Hematopoietic multipotent progenitor cell treated with erythropoietin and hydrocortisone succinate and interleukin-3 and kit ligand, for 4 days (in vitro differentiated cells): ENCODE results near the gene ABITRAM.
"Not testable (repeated sequence)": the region's sequence is repeated elsewhere in the genome, so short reads cannot be mapped to it uniquely, and the experiment has no call there.

Experiments
- DNase-seq: peaks from one replicate; pipeline ENCODE4 v3.0.0-alpha.2; 2015

The ABITRAM gene

DNA sequence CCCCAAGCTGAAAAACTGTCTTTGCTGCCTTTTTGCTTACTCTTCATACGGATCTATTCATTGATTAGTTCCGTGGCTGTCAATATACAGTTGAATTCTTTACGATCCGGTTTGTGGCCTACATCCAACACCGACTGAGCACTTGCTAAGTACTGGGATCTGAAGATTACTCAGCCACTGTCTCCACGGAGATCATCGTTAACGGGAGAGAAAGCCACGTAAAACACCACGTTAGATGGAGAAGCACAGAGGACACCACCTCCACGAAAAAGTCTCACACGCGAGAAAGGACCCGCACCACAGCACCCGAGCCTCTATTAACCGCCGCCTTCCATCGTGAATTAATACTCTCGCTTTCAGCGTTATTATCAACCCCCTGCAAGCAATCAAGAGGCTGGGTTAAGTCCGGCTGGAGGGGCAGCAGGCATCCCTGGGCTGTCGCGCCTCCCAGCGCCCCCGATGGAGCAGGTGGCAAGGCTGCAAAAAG lies 926 bp upstream of the ABITRAM start:
- DNase-seq, result no peak

DNA sequence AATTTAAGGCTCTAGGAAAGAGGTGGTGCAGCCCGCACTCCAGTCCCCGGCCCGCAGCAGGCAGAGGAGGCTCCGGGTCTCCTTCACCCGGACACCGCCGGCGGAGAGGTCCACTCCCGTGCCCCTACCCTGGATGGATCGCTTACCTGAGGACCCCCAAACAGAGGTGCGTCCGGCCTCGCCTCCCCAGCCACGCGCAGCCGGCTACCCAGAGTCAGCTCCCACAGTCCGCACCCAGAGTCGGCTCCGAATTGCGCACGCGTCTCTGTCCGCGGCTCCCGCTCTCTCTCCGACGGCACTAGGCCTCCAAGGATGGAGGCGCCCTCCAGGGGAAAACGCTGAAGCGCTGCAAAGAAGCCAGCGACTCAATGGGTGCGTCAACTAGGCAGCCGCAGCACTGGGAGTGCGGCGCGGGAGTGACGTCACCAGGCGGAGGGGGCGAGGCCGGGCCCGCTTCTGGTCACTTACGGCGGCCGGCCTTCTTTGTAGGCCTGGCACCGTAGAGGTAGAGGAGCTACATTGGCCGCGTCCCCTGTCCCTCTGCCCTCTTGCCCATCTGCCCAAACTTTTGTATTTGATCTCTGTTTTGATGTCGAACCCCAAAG lies 380 bp upstream of the ABITRAM start, which contains the start of gene ELP1:
ELP1 (minus strand) TSS at position 407 of the 605 bp plus-strand sequence. CDS start 2,978 bp downstream, outside the sequence.
- DNase-seq, result peak; percentile 98

DNA sequence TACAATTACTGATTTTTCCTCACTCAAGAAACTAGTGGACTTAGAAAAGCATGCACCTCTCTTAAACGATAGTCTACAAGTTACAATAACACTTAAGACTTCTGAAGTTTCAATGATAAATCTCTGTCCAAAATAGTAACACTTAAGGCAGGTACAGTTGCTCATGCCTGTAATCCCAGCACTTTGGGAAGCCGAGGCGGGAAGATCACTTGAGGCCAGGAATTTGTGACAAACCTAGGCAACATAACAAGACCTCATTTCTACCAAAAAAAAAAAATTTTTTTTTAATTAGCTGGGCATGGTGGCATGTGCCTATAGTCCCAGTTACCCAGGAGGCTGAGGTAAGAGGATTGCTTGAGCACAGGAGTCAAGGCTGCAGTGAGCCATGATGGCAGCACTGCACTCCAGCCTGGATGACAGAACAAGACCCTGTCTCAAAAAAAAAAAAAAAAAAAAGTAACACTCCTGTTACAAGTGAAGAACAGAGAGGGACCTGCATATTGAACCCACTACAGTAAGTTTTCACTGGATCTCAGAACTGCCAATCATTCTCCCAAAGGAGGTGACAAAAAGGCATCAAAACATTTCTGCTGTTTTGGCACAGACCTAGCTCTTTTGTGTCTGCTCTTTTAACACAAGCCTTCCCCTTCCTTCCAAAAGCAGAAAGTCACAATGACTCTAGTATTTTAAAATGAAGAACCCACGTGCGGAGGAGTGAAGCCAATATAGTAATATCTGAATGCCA lies 3.5 kb downstream of the ABITRAM start:
- DNase-seq, result no peak

DNA sequence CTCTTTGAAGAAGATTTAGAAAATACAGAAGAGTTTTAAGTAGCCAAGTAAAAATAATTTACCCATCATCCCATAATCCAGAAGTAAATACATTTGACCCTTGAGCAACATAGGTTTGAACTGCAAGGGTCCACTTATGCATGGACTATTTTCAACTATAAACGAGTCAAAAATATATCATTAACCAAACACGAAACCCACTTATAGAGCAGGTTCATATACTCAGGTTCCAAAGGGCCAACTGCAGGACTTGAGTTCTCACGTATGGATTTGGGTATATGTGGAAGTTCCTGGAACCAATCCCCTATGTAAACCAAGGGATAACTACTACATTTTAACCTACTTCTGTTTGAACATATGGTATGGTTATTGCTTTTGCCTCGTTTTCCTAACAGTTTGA lies 5.8 kb downstream of the ABITRAM start:
- DNase-seq, result no peak

DNA sequence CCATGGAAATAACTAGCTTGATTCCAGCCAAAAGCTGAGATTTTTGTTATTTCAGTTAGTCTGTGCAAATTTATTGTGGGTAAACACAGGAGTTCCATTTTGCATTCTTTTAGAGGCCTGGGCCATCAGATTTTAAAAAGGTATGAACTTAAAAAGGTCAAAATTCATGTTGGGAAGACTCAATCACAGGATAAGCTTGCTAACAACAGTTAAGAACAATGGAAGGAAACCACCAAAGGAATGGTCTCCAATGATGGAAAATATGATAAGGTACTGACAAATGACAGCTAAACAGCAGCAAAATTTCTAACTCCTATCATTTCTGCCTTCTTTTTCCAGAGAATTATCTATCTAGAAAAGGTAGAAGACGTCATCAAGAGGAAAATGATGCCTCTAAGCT lies 16.0 kb downstream of the ABITRAM start:
- DNase-seq, result no peak

DNA sequence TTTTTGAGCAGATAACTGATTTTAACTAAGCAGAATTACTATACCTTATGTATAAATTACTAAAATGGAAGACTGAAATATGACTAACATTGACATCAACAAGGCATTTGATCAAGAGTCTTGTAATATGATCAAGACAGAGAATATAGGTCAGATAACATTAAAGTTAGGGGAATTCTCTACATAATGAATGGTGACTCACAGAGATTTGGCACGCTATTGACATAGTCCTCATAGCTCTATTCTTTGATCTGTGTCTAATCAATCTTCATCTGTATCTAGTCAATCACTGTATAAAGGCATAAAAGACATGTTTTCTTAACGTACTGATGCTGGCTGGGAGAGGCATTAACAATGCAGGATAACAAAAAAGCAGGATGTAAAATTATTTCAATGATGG lies 17.4 kb downstream of the ABITRAM start:
- DNase-seq, result no peak

DNA sequence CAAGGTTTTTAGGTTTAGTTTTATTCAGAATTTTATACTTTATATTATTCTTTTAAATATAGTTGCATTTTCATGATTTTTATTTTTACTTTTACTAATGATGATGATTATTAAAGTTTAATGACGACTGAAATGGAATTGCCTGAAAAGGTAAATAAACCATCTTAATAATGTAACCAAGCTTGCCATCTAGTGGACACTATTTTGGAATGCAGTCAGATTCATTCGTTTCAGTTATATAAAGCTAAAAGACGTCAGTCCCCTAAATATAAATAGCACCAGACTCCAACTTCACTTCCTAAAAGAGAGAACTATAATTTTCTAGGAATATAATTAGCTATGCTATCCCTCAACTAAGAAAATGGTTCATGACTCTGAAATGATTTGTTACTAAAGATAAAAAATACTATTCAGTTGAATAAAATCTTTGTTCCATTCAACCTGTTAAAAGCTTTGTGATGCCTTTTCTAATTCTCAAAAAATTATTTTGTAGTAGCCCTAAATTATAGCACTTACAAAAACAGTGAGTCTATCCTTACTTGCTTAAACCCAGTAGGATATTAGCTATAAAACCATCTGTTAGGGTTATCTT lies 19.9 kb downstream of the ABITRAM start:
- peak; percentile 75 for DNase-seq

DNA sequence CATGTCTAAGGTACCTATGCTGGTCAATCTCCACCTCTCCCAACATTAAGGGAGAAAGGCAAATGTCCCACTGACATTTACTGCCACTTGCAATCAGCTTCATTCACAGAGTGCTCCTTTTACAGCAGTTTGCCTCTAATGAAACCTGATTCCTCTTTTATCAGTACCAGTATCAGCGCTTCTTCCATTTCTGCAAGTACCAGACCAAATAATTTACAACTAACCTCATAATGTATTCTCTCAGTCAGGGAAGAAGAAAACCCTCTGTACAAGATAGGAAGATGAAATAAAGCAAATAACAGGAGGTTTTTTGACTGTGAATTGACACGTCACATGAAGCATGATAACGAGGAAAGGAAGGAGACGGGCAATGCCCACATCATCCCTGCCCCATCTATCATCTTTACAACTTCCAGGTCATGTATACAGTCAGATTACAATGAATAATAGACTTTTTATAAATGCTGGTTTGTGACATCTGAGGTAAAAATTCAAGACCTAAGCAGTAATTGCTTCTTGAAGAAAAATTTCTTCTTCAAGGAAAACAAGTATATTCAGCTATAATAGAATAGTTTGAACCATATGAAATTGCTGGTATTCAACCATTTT lies 21.9 kb downstream of the ABITRAM start:
- no peak for DNase-seq

DNA sequence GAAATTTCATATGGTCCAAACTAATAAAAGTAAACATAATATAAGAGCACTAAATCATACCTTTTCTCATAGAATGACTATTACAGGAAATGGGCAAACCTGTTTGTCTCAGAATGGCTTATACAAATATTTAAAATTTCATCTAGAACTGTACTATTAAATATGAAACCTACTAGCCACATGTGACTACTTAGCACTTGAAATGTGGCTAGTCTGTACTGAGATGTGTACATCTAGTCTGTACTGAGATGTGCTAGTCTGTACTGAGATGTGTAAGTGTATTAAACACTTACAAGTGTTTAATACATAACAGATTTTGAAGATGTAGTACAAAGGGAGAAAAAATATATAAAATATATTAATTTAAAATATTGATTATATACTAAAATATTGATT lies 22.4 kb downstream of the ABITRAM start:
- DNase-seq, result no peak

DNA sequence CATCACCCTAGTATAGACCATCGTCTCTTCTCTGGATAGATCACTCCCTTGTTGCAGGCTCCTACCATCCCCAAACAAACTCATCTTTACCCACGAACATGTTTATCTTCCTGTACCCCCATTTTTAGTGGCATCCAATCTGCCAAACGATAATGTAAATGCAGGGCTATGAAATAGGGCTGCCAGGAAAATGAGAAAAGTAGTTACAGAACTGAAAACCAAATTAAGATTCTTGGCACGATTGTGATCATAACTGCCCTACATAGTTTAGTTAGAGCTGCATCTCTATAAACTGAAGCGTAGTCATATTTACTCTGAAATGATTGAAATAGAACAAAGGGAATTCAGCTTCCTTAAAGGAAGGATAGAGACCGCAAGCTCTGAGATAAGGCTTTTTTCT lies 26.1 kb downstream of the ABITRAM start:
- no peak for DNase-seq

DNA sequence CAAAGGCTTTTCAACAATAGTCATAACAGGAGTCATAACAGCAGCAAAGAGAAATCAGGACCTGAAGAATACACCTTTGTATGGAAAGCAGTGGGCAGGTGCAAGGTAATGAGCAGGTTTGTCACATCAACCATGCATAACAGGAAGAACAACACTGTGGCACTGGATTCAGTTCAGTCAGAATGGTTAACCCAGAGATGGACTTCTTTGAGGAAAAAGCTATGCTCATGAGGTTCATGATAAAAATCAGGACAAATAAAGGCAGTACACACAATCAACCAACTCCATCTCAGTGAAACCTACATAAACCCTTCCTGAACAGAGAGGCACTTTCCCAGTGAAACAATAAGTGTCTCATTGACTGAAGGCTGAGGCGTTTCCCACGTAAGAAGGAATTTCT lies 27.0 kb downstream of the ABITRAM start:
- no peak for DNase-seq

DNA sequence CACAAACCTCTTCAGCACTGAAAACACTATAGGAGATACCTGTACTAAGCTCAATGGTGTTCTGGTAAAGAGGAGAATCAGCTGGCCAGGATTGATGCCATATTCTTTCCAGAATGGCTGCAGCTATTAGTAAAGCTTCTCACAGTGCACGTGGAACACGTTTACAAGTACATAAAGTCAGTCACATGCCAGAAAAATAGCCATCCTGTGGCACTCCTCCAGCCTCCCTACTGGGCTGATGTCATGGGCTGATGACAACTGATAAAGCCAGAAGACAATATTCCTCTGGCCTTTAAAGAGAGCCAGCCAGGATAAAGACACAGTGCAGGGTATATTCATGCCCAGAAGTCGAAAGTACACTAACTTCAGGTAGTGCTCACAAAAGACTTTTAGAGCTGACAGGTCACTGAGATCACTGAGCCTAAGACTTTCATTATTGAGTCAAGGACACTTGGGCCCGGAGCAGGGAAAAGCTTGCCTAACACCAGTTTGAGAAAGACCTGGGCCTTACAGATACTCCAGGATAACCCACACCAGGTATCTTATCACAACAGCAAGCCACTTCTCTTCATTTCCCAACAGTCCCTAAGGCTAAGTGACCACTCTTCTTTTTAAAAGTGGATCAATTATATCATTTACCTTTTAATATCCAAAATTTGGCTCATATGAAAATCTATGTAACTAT lies 29.4 kb downstream of the ABITRAM start:
- DNase-seq, result no peak

DNA sequence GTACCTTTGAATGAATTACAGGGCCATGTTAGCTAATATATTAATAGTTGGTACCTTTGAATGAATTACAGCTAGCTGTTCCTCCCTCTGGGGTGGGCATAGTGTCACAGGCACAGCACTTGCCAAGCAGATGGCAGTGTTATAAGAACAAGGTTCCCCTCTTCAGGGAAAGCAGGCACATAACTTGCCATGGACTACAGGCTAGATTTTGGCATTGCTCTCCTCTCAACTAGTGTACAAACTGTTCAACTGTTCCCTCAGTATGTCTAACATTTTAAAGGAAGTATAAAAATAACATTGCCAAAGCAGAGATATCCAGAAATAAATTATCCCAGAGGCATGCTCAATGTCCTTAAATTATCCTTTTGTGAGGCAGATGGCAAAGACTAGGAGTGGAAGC lies 33.7 kb downstream of the ABITRAM start:
- DNase-seq, result no peak

DNA sequence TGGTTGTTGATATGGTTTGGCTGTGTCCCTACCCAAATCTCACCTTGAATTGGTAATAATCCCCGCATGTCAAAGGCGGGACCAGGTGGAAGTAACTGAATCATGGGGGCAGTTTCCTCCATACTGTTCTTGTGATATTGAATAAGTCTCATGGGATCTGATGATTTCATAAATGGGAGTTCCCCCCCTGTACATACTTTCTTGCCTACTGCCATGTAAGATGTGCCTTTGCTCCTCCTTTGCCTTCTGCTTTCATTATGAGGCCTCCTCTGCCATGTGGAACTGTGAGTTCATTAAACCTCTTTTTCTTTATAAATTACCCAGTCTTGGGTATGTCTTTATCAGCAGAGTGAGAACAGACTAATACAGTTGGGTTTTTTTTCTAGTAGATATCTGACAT lies 37.2 kb downstream of the ABITRAM start:
- not testable (repeated sequence) for DNase-seq

DNA sequence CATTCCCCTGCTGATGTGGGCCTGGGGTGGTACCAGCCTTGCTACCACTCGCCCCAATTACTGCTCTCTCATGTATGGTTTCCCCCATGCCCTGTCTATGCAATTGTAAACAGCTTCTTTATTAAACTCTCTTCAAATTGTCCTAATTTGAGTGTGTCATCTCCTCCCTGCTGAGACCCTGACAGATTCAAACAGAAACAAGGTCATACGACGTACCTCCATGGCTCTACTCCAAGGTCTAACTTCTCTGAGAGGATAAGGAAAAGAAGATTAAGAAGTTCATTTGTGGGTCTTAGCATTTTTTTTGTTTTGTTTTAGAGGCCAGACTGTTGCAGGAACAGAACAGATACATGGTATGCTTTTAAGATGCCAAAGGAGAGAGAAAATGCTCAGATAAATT lies 38.0 kb downstream of the ABITRAM start:
- no peak for DNase-seq

DNA sequence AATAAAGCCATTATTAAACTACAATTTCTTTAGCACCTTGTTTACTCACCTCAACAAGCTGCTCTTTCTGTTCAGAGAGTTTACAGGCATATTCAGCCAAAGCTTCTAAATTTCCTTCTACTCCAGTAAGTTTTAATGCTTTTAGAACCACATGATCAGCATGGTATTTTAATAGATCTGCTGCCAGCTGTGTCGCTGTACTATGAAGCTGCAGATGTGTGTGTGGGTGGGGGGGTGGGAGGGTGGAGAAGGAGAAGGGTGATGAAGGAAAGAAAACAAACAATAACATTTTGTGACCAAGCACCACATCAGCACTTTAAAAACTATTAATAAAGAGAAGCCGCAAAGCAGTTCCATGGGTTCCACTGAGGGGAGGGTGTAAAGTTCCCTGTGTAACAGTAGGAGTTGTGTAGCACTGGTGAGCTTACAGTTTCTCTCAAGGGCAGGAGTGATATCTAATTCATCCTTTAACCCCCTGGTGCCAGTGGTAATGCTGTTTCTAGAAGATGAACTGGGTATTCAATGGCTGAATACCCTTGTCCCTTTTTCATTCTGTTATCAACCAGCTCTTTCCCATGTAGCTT lies 38.5 kb downstream of the ABITRAM start:
- DNase-seq, result no peak

DNA sequence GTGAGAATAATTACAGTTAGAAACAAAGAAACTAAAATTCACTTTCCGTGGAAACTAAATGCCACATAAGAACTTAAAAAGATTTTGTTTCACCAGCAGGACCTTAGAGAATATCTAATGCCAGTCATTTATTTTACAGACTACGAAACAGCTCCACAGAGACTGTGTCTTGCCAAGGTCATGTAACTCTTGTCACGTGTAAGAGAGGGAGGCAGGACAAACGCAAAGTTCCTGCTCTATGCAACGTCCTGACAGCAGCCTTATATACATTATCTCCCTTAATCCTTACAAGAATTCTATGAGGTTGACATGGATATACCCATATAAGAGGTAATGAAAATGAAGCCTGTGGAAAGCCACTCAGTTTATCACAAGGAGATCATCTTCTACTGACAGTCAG lies 39.7 kb downstream of the ABITRAM start:
- no peak for DNase-seq

DNA sequence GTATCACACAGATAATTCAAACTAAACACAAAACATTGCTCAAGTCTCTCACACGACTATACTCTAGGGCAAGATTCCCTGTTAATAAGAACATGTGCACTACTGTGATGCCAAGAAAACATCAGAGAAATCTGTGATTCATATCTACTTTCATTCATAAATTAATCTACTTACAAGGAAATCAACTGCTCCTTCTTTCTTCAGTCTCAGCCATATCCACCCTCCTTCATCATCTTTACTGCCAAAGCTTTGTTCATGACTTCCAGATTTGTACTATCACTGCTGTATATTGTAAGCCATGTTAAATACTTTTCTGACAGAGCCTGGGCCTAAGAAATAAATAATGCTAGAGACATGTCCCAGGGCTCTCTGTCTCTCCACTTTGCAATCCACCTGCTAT lies 44.0 kb downstream of the ABITRAM start:
- DNase-seq, result no peak

DNA sequence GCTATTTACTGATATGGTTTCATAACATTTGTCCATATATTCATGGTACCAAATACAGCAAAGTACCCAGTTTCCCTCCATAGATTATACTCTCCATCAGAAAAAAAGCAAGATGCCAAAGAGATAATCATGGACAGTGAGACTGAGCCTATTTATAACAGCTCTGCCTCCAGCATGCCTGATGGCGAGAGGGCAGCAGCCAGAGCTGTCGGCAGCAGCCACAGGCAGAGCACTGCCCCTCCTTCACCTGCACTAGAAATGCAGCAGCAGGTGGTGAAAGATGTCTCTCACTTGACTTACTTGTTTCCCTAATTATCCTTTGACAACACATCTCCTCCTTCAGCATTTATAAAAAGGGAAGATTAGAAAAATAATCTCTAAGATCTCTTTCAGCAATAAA lies 46.7 kb downstream of the ABITRAM start:
- no peak for DNase-seq

DNA sequence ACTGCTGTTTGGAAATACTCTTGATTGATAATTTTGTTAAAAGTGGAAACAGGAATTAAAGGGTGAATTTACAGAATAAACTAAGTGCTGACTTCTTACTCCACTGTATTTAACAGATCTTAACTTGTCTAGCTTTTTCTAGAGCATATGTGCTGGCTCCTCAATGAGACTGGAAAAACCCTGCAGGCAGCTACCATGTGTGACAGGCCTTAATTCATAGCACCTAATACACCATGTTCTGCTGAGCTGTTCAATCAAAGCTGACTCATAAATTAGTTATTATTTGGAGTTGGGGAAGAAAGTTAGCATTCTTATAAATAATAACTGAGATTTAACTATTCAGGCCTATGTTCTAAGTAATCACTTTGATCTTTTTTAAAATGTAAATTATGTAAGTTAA lies 49.7 kb downstream of the ABITRAM start:
- no peak for DNase-seq
